Measurements from ENCODE around the gene NCMAP.

DNA sequence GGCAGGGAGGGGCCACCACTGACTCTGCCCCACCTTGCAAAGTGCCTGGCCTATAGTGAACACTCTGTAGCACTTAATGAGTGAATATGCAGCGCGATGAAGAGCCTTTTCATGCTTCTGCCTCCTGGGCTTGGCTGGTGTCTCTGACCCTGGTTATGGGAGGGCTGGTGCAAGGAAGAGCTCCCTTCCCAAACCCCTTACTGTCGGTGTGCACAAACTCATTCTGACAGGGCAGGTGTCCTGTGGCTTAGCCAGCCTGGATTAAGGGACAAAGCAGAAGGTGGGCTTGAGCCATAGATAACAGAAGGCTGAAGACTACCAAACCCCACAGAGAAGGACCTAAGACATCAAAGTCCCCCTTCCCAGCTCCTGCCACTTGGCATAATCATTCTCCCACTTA lies 2.0 kb upstream of the NCMAP start:
- no peak for TF ChIP-seq POLR2A (IDR thresholded peaks at IDR 0.05; ENCODE audit: extremely low read depth, insufficient read length)
- TF ChIP-seq, protein P1, sequence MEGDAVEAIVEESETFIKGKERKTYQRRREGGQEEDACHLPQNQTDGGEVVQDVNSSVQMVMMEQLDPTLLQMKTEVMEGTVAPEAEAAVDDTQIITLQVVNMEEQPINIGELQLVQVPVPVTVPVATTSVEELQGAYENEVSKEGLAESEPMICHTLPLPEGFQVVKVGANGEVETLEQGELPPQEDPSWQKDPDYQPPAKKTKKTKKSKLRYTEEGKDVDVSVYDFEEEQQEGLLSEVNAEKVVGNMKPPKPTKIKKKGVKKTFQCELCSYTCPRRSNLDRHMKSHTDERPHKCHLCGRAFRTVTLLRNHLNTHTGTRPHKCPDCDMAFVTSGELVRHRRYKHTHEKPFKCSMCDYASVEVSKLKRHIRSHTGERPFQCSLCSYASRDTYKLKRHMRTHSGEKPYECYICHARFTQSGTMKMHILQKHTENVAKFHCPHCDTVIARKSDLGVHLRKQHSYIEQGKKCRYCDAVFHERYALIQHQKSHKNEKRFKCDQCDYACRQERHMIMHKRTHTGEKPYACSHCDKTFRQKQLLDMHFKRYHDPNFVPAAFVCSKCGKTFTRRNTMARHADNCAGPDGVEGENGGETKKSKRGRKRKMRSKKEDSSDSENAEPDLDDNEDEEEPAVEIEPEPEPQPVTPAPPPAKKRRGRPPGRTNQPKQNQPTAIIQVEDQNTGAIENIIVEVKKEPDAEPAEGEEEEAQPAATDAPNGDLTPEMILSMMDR (IDR thresholded peaks at IDR 0.05; ENCODE audit: low read depth, low read length), result no peak
- TF ChIP-seq, protein P2, sequence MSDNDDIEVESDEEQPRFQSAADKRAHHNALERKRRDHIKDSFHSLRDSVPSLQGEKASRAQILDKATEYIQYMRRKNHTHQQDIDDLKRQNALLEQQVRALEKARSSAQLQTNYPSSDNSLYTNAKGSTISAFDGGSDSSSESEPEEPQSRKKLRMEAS (IDR thresholded peaks at IDR 0.05; ENCODE audit: low read depth, low read length), result no peak

All from NB4 (cell line).